ENCODE measurements around the gene KRTAP1-1.

KRTAP1-1 gene

GRCh38 chr17:40997361-40997760 is 43.9 kb downstream of the KRTAP1-1 start:
- in situ Hi-C loops (cut with HindIII; ENCODE audit: low sequenced_read_pairs): no loop called here

DNA sequence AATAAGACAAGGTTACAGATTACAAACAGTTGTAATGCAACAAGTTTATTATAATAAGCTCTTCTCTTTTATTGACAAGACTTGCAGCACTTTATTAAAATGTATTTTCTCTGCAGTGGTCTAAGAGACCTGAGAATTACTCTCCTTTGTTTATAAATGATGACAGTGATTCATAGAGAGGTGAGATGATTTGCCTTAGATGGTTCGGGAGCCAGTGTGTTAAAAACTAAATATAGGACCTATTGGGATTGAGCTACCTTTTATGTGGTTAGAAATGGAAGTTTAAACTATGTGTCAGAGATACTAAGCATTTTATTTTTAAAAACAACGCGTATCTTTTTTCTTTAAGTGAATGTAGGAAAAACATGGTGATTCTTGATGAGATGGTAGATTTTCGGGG is 44.4 kb downstream of the KRTAP1-1 start:
- DNase-seq (ENCODE audit: low read depth, low spot score): no peak
- in situ Hi-C loops (cut with HindIII; ENCODE audit: low sequenced_read_pairs): no loop called here

More at GRCh38 chr17:40997361-40997760, 43.9 kb downstream of the KRTAP1-1 start:
- TF ChIP-seq, protein P1, sequence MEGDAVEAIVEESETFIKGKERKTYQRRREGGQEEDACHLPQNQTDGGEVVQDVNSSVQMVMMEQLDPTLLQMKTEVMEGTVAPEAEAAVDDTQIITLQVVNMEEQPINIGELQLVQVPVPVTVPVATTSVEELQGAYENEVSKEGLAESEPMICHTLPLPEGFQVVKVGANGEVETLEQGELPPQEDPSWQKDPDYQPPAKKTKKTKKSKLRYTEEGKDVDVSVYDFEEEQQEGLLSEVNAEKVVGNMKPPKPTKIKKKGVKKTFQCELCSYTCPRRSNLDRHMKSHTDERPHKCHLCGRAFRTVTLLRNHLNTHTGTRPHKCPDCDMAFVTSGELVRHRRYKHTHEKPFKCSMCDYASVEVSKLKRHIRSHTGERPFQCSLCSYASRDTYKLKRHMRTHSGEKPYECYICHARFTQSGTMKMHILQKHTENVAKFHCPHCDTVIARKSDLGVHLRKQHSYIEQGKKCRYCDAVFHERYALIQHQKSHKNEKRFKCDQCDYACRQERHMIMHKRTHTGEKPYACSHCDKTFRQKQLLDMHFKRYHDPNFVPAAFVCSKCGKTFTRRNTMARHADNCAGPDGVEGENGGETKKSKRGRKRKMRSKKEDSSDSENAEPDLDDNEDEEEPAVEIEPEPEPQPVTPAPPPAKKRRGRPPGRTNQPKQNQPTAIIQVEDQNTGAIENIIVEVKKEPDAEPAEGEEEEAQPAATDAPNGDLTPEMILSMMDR (IDR thresholded peaks at IDR 0.05; ENCODE audit: low read depth, low read length): no peak
- no peak for DNase-seq (ENCODE audit: low read depth, low spot score)
- H3K4me3 ChIP-seq (ENCODE audit: low read depth, low read length): no peak overlapping the region

DNA sequence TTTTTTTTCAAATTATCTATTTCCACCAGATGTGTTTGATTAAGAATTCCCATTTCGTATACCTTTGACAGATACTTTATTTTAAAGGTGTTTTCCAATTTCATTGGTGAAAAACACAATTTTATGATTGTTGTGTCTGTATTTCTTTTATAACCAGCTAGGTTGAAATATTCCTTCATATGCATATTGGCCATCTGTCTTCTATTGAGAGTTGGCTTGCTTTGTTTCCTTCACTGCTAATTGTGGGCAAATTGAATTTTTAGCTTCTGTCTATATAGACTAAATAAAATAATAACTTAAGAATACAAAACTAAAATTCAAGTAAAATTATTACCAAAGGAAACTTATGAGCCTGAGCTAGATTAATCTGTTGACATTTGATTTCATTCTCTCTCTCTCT is 46.1 kb downstream of the KRTAP1-1 start:
- no peak overlapping the region for H3K4me3 ChIP-seq (ENCODE audit: low read depth, low read length)
- DNase-seq (ENCODE audit: low read depth, low spot score): no peak
- in situ Hi-C loops (cut with HindIII; ENCODE audit: low sequenced_read_pairs): no loop called here
- TF ChIP-seq, protein P1 (IDR thresholded peaks at IDR 0.05; ENCODE audit: low read depth, low read length): no peak

More for the DNA sequence above, 44.4 kb downstream of the KRTAP1-1 start:
- TF ChIP-seq, protein P1 (IDR thresholded peaks at IDR 0.05; ENCODE audit: low read depth, low read length): no peak
- no peak overlapping the region for H3K4me3 ChIP-seq (ENCODE audit: low read depth, low read length)

- no peak within 1 kb of the TSS for H3K4me3 ChIP-seq (ENCODE audit: low read depth, low read length)
- no peak for DNase-seq (ENCODE audit: low read depth, low spot score)
- in situ Hi-C loops (cut with HindIII; ENCODE audit: low sequenced_read_pairs): no loop called here
- TF ChIP-seq, protein P1 (IDR thresholded peaks at IDR 0.05; ENCODE audit: low read depth, low read length): no peak
These were observed 47.4 kb downstream of the KRTAP1-1 start, which contains the start of gene KRTAP3-3 for GRCh38 chr17:40993839-40994238. Gene KRTAP3-3 (minus strand): TSS chr17:40994164. CDS start chr17:40994097, 67 bp downstream.

GRCh38 chr17:40993084-40993483 is 48.2 kb downstream of the KRTAP1-1 start:
- in situ Hi-C loops (cut with HindIII; ENCODE audit: low sequenced_read_pairs): no loop called here
- no peak overlapping the region for H3K4me3 ChIP-seq (ENCODE audit: low read depth, low read length)
- TF ChIP-seq, protein P1 (IDR thresholded peaks at IDR 0.05; ENCODE audit: low read depth, low read length): no peak
- DNase-seq (ENCODE audit: low read depth, low spot score): no peak

DNA sequence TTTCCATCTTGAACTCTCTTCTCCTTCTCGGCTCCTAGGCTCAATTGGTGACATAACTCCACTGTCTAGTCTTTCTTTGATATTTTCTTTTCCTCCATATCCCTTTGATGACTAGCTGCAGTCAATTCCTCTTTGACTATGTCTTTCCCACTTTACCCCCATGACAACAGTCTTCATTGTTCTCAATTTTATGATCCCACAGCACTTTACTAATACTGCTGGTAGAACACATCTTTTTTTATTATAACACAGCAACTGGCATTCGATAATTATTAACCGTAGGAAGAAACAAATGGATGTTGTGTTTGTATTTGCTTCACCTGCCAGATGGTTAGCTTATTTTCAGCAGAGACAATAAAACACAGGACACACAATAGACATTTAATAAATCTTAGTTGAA is 48.6 kb downstream of the KRTAP1-1 start:
- no peak for DNase-seq (ENCODE audit: low read depth, low spot score)
- in situ Hi-C loops (cut with HindIII; ENCODE audit: low sequenced_read_pairs): no loop called here
- H3K4me3 ChIP-seq (ENCODE audit: low read depth, low read length): no peak overlapping the region
- TF ChIP-seq, protein P1 (IDR thresholded peaks at IDR 0.05; ENCODE audit: low read depth, low read length): no peak

Measured in astrocyte of the spinal cord (primary cell).